Adrenal gland (tissue), 5 donors: ENCODE results near the gene ATG2B.

Source experiments
- POLR2A ChIP-seq, 2 donors: fragments of 450-650 bp; IDR thresholded peaks; one replicate each; pipeline ENCODE4 v1.6.1; 2017; ENCODE audit warnings: antibody characterized with exemption in 2 of 2, mild to moderate bottlenecking in 2 of 2, moderate library complexity in 1 of 2
- TF ChIP-seq, protein P1 (sequence below), 6 experiments: fragments of 450-650 bp in 4 of 6; fragments of 200-600 bp in 2 of 6; sonication (generic) in 1 of 6; IDR thresholded peaks; 1 replicate in 5 of 6; 2 replicates in 1 of 6; pipeline versions ENCODE4 v1.5.1 to v1.8.0; 2016 to 2021; ENCODE audit warnings: antibody characterized with exemption in 6 of 6, mild to moderate bottlenecking in 2 of 6, moderate library complexity in 1 of 6
- donor health status: DM: no; HTN: no; CAD: no.

DNA sequence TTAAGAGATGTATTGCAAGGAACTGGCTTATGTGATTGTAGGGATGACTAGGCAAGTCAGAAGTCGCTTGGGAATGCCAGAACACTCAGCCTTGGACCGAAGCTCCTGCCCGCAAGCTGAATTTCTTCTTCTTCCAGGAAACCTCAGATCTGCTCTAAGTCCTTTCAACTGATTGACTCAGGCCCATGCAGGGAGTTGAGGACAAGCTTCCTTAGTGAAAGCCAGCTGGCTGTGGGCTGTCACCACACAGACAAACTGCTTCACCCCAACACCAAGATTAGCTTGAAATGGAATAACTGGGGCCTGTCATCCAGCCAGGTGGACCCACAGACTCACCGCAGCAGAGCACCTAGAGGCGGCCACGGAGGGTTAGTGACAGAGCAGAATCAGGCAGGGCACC, 133.8 kb downstream of the ATG2B start:
- TF ChIP-seq, protein P1, sequence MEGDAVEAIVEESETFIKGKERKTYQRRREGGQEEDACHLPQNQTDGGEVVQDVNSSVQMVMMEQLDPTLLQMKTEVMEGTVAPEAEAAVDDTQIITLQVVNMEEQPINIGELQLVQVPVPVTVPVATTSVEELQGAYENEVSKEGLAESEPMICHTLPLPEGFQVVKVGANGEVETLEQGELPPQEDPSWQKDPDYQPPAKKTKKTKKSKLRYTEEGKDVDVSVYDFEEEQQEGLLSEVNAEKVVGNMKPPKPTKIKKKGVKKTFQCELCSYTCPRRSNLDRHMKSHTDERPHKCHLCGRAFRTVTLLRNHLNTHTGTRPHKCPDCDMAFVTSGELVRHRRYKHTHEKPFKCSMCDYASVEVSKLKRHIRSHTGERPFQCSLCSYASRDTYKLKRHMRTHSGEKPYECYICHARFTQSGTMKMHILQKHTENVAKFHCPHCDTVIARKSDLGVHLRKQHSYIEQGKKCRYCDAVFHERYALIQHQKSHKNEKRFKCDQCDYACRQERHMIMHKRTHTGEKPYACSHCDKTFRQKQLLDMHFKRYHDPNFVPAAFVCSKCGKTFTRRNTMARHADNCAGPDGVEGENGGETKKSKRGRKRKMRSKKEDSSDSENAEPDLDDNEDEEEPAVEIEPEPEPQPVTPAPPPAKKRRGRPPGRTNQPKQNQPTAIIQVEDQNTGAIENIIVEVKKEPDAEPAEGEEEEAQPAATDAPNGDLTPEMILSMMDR (IDR thresholded peaks at IDR 0.05), result no peak
- no peak for TF ChIP-seq POLR2A (IDR thresholded peaks at IDR 0.05)
